KOPT-K1 (cell line): ENCODE measurements around the gene DLGAP4.

Experiments used
- H3K27ac ChIP-seq: fragments of 200-600 bp; sonication (generic); 2 replicates; pipeline ENCODE4 v1.5.1; 2016; ENCODE audit warnings: antibody characterized with exemption, mild to moderate bottlenecking, low read depth, low read length; ENCODE audit not compliant: poor library complexity, severe bottlenecking
- H3K36me3 ChIP-seq: fragments of 200-600 bp; sonication (generic); 2 replicates; pipeline ENCODE4 v1.5.1; 2017; ENCODE audit warnings: antibody characterized with exemption, mild to moderate bottlenecking, low read length, moderate library complexity; ENCODE audit not compliant: insufficient read depth
- H3K9me3 ChIP-seq: fragments of 200-600 bp; sonication (generic); 2 replicates; pipeline ENCODE4 v1.5.1; 2017; ENCODE audit warnings: antibody characterized with exemption, low read length, mild to moderate bottlenecking; ENCODE audit not compliant: insufficient read depth, poor library complexity, severe bottlenecking

Gene DLGAP4

DNA sequence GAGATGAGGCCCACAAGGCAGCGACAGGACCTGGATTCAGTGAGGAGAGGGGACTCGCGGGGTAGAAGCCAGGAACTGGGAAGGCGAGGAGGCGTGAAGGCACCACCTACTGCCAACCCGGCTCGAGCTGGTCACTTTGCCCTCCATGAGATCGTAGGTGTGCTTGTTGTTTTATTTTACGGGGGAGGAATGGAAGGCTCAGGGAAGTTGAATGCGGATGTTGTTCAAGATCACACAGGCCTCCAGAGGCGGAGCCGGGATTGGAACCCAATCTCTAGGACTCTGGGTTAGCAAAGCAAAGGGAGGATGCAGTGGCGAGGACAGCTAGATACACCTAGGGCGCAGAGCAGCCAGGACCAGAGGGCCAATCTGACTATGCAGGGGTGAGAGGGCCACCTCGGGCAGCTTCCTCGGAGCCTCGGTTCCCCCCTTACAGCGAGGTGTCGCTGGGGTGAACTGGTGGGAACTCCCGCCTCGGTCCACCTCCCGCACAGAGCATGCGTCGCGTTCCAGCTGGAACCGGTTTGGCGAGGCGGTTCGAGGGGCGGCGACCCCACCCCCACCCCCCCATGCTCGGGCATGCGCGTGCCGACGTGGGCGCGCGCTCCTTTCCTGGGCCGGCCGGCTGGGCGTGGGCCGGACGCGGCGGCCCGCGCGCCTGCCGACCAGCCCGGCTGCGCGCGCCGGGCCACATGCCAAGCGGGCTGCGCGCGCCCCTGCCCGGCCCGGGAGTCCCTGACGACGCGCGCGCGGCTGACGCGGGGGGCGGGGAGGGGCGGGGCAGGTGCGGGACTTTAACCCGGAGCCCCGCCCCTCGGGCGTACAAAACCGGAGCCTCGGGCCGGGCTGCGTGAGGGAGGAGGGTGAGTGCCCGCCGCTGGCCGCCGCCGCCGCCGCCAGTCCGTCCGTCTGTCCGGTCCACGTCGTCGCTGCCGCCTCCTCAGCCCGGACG lies 154.8 kb downstream of the DLGAP4 start:
- Histone ChIP-seq H3K9me3 (no peaks in the 10 kb centered on the region), H3K36me3 (no peaks in the 10 kb centered on the region), H3K27ac (peak overlapping the region; percentile 63)

GRCh38 chr20:36461600-36462439 lies 155.7 kb downstream of the DLGAP4 start:
- H3K36me3 ChIP-seq, result no peaks in the 10 kb centered on the region
- no peaks in the 10 kb centered on the region for H3K9me3 ChIP-seq
- H3K27ac ChIP-seq, result peak overlapping the region; percentile 48

- H3K27ac ChIP-seq, result peak overlapping the region; percentile 48
- no peaks in the 10 kb centered on the region for H3K36me3 ChIP-seq
- no peaks in the 10 kb centered on the region for H3K9me3 ChIP-seq
Measured at GRCh38 chr20:36462440-36463211, 156.5 kb downstream of the DLGAP4 start.

- H3K36me3 ChIP-seq, result no peaks in the 10 kb centered on the region
- H3K9me3 ChIP-seq, result no peaks in the 10 kb centered on the region
- no peak overlapping the region for H3K27ac ChIP-seq
Measured at GRCh38 chr20:36463212-36464061, 157.3 kb downstream of the DLGAP4 start.

DNA sequence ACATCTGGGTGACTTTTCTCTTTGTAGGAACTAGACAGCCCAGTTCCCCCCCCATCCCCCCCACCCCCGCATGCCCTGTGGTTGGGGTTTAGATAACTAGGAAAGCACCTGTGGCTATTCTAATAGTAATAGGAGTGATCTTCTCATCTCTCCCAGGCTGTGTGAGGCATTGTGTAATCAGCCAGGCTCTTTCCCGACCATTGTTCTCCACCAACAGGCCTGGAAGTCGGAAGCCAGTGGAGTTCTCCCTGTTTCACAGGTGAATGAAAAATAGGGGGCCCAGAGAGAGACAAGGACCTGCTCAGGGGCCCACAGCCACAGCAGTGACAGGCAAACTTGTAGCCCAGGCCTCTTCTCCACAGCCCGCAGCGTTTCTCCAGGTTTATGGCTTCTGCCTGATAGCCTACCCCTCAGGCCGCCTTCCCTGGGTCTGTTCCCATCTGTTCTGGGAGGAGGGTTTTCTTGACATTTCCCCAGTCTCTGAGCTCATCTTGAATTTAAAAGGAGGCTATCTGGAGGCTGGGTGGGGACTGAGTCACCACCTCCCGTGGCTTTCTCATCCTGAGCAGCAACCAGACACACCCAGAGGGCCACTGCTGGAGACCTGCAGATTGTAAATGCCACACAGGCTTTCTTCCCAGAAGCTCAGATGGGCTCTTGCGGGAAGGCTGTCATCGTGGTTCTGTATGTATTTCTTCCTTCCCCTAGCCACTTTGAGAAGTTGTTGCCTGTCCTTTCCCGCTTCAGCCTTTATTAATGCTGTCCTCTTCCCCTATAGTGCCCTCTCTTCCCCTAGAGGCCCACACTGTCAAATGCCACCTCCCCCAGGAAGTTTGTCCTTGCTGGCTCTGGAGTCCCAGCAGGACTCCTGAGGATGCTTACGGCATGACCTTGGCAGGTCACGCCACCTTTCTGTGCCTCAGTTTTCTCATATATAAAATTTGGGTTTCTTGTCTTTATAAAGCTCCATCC lies 159.3 kb downstream of the DLGAP4 start:
- Histone ChIP-seq H3K36me3 (no peaks in the 10 kb centered on the region), H3K27ac (no peak overlapping the region), H3K9me3 (no peaks in the 10 kb centered on the region)

GRCh38 chr20:36466089-36466488 lies 159.9 kb downstream of the DLGAP4 start:
- no peaks in the 10 kb centered on the region for H3K36me3 ChIP-seq
- H3K9me3 ChIP-seq, result no peaks in the 10 kb centered on the region
- no peak overlapping the region for H3K27ac ChIP-seq

DNA sequence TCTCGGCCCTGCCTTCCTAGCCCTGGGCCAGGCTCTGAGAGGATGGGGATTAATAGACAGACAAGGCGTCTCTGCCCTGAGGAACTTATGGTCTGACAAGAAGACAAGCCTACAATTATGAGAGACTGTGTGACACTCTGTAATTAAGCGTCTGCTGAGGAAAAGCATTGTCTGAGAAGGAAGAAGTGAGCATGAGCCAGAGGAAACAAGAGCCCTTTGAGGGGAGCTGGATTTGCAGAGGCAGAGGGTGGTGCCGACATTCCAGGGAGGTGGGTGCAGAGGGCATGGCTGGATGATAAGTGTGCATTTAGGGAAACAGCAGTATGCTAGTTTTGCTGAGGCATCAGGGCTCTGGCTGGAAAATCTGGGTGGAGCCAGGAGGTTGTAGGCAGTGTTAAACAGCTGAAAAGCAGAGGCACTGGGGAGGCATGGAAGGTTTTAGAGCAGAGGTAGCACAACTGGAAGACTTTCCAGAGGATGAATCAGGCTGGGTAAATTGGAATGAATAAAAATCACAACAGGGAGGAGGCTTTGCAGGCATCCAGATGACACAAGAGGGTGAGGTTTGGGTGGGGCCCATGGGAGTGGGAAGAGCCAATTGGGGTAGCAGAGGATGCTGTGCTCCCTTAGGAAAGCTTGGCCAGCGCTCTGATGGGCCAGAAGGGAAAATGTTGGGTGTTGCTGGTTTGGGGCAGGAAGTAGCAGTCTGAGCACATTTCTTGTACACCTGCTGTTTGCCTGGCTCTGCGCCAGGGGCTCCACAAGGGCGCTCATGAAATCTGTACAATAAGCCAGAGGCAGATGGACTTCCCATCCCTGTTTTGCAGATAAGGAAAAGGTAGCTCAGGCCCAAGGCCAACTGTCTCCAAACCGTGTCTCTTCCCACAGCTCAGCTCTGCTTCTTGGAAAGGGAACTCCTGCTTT lies 161.2 kb downstream of the DLGAP4 start:
- Histone ChIP-seq H3K36me3 (no peaks in the 10 kb centered on the region), H3K27ac (peak overlapping the region; percentile 51), H3K9me3 (no peaks in the 10 kb centered on the region)

DNA sequence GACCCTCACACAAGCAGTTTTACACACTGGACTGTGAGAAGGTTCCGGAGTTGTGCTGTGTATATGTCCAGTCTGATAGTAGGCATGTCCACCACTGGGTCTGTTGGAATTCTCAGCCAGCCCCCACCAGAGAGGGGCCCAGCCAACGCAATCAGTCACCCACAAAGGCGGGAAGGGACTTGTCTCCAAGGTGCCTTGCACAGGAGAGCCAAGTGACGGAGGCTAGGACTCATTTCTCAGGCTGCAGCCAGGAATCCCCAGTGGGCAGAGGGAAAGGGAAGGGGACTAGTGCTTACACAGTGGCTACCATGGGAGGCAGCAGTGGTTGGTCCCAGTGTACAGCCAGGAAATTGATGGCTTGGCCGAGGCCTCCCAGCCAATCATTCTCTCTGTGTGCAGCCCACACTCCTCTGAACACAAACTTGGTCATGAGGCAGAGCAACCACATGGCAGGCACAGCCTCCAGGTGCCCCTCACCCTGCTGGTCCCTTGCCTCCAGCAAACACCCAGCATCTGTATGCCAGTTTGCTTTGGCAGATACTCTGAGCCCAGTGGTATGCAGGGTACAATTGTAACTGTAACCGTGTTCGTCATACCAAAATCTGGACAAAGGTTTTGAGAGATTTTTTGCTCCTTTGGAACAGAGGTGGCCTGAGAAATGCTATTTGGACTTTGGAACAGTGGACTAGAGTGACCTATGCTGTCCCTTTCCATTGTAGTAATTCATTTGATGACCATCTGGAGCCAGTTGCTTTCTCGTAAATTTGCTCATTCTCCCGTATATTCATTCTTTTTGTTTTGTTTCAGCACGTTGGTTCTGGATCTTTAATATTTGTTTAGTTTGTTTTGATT lies 162.2 kb downstream of the DLGAP4 start:
- peak overlapping the region; percentile 51 for H3K27ac ChIP-seq
- H3K36me3 ChIP-seq, result no peaks in the 10 kb centered on the region
- H3K9me3 ChIP-seq, result no peaks in the 10 kb centered on the region

DNA sequence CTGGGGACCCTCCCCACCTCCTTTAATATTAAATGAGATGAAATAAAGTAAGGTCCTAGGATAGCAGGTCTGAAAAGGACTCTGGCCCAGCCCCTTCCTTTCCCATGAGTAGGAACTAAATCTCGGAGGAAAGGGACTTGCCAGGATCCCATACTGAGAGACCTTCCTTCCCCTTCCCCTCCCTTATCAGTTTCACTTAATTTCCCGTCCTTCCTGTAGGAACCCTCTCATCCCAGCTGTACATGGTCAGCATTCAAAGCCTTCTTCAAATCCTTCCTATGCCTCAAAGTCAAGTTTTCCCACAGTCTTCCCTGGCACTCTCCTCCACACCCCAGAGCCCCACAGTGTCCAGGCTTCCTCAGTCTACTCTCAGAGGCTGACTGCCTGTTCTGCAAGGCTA lies 163.8 kb downstream of the DLGAP4 start:
- H3K27ac ChIP-seq, result no peak overlapping the region
- no peaks in the 10 kb centered on the region for H3K36me3 ChIP-seq
- no peaks in the 10 kb centered on the region for H3K9me3 ChIP-seq

- no peaks in the 10 kb centered on the region for H3K9me3 ChIP-seq
- H3K27ac ChIP-seq, result peak overlapping the region; percentile 55
- no peaks in the 10 kb centered on the region for H3K36me3 ChIP-seq
Measured at GRCh38 chr20:36471885-36472636, 165.9 kb downstream of the DLGAP4 start.

- Histone ChIP-seq H3K36me3 (no peaks in the 10 kb centered on the region), H3K9me3 (no peaks in the 10 kb centered on the region), H3K27ac (peak overlapping the region; percentile 55)
Measured at GRCh38 chr20:36472637-36473090, 166.5 kb downstream of the DLGAP4 start.
